Neutrophil (primary cell): ENCODE measurements around the gene MYO15B.

Experiments used
- H3K27ac ChIP-seq: fragments of 200-600 bp; sonication (generic); 2 replicates; pipeline ENCODE4 v1.5.1; 2016; ENCODE audit warnings: mild to moderate bottlenecking, moderate library complexity
- H3K27me3 ChIP-seq: fragments of 200-600 bp; sonication (generic); 2 replicates; pipeline ENCODE4 v1.6.0; 2016; ENCODE audit warnings: mild to moderate bottlenecking
- H3K36me3 ChIP-seq: fragments of 200-600 bp; sonication (generic); 2 replicates; pipeline ENCODE4 v1.5.1; 2017
- H3K4me1 ChIP-seq, 2 experiments: fragments of 200-600 bp in 1 of 2; sonication (generic) in 1 of 2; 1 replicate in 1 of 2; 2 replicates in 1 of 2; pipeline versions ENCODE4 v1.5.1 to v1.6.1; 2013 to 2016; ENCODE audit warnings: low read depth in 1 of 2, low read length in 1 of 2, mild to moderate bottlenecking in 1 of 2, moderate library complexity in 1 of 2; ENCODE audit not compliant: control insufficient read depth in 1 of 2, insufficient read depth in 1 of 2
- H3K4me3 ChIP-seq, 2 experiments: fragments of 200-600 bp in 1 of 2; sonication (generic) in 1 of 2; 1 replicate in 1 of 2; 2 replicates in 1 of 2; pipeline ENCODE4 v1.5.1; 2013 to 2016; ENCODE audit warnings: low read depth in 1 of 2, low read length in 1 of 2, mild to moderate bottlenecking in 1 of 2, moderate library complexity in 1 of 2
- H3K9me3 ChIP-seq: fragments of 200-600 bp; sonication (generic); 2 replicates; pipeline ENCODE4 v1.5.1; 2016
- TF ChIP-seq, protein P1 (sequence below): fragments of 200-600 bp; sonication (generic); IDR thresholded peaks from 2 replicates; pipeline ENCODE4 v1.5.1; 2016; ENCODE audit warnings: antibody characterized with exemption

The MYO15B gene

DNA sequence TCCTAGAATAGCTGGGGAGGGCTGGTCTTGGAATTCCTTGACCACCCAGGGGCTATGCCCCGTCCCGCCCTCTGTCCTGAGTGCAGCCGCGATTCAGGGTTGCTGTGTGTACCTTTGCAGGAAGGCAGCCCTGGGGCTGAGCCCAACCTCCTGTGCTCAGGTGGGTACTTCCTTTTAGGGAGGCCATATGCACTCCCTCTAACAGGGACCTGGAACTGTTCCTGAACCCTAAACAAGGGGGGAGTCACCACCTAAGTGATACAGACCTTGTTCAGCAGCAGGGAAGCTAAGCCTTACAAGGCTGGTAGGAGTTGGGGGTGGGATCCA is 37.5 kb upstream of the MYO15B start:
- no peaks in the 10 kb centered on the region for H3K36me3 ChIP-seq
- H3K4me3 ChIP-seq: no peak overlapping the region
- TF ChIP-seq, protein P1, sequence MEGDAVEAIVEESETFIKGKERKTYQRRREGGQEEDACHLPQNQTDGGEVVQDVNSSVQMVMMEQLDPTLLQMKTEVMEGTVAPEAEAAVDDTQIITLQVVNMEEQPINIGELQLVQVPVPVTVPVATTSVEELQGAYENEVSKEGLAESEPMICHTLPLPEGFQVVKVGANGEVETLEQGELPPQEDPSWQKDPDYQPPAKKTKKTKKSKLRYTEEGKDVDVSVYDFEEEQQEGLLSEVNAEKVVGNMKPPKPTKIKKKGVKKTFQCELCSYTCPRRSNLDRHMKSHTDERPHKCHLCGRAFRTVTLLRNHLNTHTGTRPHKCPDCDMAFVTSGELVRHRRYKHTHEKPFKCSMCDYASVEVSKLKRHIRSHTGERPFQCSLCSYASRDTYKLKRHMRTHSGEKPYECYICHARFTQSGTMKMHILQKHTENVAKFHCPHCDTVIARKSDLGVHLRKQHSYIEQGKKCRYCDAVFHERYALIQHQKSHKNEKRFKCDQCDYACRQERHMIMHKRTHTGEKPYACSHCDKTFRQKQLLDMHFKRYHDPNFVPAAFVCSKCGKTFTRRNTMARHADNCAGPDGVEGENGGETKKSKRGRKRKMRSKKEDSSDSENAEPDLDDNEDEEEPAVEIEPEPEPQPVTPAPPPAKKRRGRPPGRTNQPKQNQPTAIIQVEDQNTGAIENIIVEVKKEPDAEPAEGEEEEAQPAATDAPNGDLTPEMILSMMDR: no peak
- no peaks in the 10 kb centered on the region for H3K4me1 ChIP-seq
- H3K27ac ChIP-seq: no peak overlapping the region
- no peaks in the 10 kb centered on the region for H3K27me3 ChIP-seq
- no peaks in the 10 kb centered on the region for H3K9me3 ChIP-seq

GRCh38 chr17:75551266-75551665 is 36.3 kb upstream of the MYO15B start:
- TF ChIP-seq, protein P1: no peak
- Histone ChIP-seq H3K27me3 (no peaks in the 10 kb centered on the region), H3K4me3 (no peak overlapping the region), H3K36me3 (no peaks in the 10 kb centered on the region), H3K27ac (no peak overlapping the region), H3K9me3 (no peaks in the 10 kb centered on the region), H3K4me1 (no peaks in the 10 kb centered on the region)

DNA sequence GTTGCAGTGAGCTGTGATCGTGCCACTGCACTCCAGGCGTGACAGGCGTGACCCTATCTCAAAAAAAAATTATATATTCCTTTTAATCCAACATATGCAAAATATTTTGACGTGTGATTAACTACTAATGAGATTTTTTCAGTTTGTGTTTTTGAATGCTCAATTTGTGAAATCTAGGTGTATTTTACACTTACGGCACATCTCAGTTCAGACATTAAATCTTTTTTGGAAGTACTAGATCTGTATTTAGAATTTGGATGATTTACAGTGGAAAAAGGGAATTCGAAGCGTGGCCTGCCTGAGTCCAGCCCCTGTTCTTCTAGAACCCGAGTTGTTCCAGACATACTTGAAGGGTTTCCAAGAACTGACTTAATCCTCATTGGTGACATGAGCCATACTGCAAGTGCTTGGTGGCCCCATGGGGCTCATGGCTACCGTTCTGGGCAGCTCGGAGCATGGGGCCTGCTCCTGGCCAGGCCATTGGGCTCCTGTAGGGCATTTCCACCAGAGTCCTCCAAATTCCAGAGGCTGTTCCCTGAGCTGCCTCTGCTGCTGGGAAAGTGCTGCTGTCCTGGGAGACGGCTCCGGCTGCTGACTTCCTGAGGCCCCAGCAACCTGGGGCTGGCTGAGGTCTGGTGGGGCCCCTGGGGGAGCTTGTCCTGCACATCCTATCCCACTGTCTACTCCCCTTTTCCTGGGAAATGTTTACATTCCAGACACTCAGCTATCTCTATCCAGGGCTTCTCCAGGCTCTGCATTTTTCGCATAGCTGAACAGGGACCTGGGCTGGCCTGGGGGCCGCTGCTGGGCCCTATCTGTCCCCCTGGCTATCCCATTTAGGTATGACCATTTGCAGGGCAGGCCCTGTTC is 34.9 kb upstream of the MYO15B start:
- Histone ChIP-seq H3K4me3 (no peak overlapping the region), H3K9me3 (no peaks in the 10 kb centered on the region), H3K27me3 (no peaks in the 10 kb centered on the region), H3K27ac (no peak overlapping the region), H3K36me3 (no peaks in the 10 kb centered on the region), H3K4me1 (no peaks in the 10 kb centered on the region)
- TF ChIP-seq, protein P1: no peak

GRCh38 chr17:75553295-75554110 is 34.1 kb upstream of the MYO15B start:
- no peak overlapping the region for H3K27ac ChIP-seq
- H3K4me1 ChIP-seq: no peaks in the 10 kb centered on the region
- no peaks in the 10 kb centered on the region for H3K36me3 ChIP-seq
- no peaks in the 10 kb centered on the region for H3K9me3 ChIP-seq
- no peak overlapping the region for H3K4me3 ChIP-seq
- TF ChIP-seq, protein P1: no peak
- H3K27me3 ChIP-seq: no peaks in the 10 kb centered on the region

DNA sequence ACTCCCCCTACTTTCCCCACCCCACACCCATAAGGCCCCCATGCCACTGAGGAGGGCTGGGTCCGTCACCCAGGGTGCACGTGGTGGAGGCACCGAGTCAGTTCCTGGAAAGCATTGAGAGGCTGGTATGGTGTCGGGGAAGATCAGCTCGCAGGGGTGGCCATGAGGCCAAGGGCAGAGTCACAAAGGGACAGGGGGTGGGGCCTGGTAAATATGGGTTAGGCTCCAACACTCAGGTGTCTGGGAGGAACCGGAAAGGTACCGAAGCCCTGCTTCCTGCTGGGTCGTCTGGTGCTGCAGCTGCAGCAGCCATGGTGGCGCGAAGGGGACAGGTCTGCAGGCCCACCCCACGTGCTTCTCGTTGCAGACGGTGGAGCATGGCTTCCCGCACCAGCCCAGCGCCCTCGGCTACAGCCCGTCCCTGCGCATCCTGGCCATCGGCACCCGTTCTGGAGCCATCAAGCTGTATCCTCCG is 31.9 kb upstream of the MYO15B start:
- Histone ChIP-seq H3K27ac (no peak overlapping the region), H3K27me3 (no peaks in the 10 kb centered on the region), H3K36me3 (no peaks in the 10 kb centered on the region), H3K4me1 (no peaks in the 10 kb centered on the region), H3K4me3 (no peak overlapping the region), H3K9me3 (no peaks in the 10 kb centered on the region)
- TF ChIP-seq, protein P1: no peak
